ENCODE results near the gene NMT1. TPM values are rescaled to one million over a fixed set of nuclear protein-coding genes. Genes with fewer than 3 reads are reported as not detected.
A peak's percentile ranks its signal among the peaks of the same experiment; 100 is the strongest.

The NMT1 gene
- total RNA-seq (ENCODE audit: unreplicated experiment): 96.5 TPM
- long read RNA-seq, full-length matches to known transcripts: 4 of 16 reads
- long read RNA-seq, partial matches to known transcripts: 0 of 16 reads
- long read RNA-seq, other reads (novel, unspliced or antisense): 12 of 16 reads

- DNase-seq: peak; percentile 95
- peak; percentile 21 for TF ChIP-seq CTCF (IDR thresholded peaks at IDR 0.05; ENCODE audit: partially characterized antibody, unreplicated experiment)
- Mint-ChIP-seq H3K4me1 (ENCODE audit: low read depth, unreplicated experiment) (peaks cover 5% of the 10 kb centered on the region), H3K27ac (ENCODE audit: unreplicated experiment) (peak within 1 kb of the TSS; percentile 99), H3K4me3 (ENCODE audit: unreplicated experiment) (peak within 1 kb of the TSS; percentile 100), H3K27me3 (ENCODE audit: unreplicated experiment) (no peaks in the 10 kb centered on the region), H3K36me3 (ENCODE audit: unreplicated experiment) (no peaks in the 10 kb centered on the region), H3K9me3 (ENCODE audit: unreplicated experiment) (peaks cover 5% of the 10 kb centered on the region)
Measured at GRCh38 chr17:45060797-45061605, at the start of gene NMT1. NMT1 (plus strand) TSS chr17:45061317; CDS start chr17:45061330, 13 bp downstream.

- no peak for TF ChIP-seq CTCF (IDR thresholded peaks at IDR 0.05; ENCODE audit: partially characterized antibody, unreplicated experiment)
- no peaks in the 10 kb centered on the region for H3K36me3 Mint-ChIP-seq (ENCODE audit: unreplicated experiment)
Measured at GRCh38 chr17:45011767-45012166, 49.4 kb upstream of the NMT1 start.

GRCh38 chr17:45013021-45013997, 47.8 kb upstream of the NMT1 start:
- Mint-ChIP-seq H3K4me1 (ENCODE audit: low read depth, unreplicated experiment) (peaks cover 12% of the 10 kb centered on the region), H3K27me3 (ENCODE audit: unreplicated experiment) (peaks cover 13% of the 10 kb centered on the region), H3K36me3 (ENCODE audit: unreplicated experiment) (no peaks in the 10 kb centered on the region), H3K9me3 (ENCODE audit: unreplicated experiment) (peaks cover 4% of the 10 kb centered on the region), H3K27ac (ENCODE audit: unreplicated experiment) (peak overlapping the region; percentile 84), H3K4me3 (ENCODE audit: unreplicated experiment) (no peak overlapping the region)
- DNase-seq: no peak
- no peak for TF ChIP-seq CTCF (IDR thresholded peaks at IDR 0.05; ENCODE audit: partially characterized antibody, unreplicated experiment)

More at GRCh38 chr17:45011767-45012166, 49.4 kb upstream of the NMT1 start:
- DNase-seq: no peak
- Mint-ChIP-seq H3K27ac (ENCODE audit: unreplicated experiment) (no peak overlapping the region), H3K4me3 (ENCODE audit: unreplicated experiment) (no peak overlapping the region), H3K4me1 (ENCODE audit: low read depth, unreplicated experiment) (peaks cover 12% of the 10 kb centered on the region), H3K9me3 (ENCODE audit: unreplicated experiment) (peaks cover 6% of the 10 kb centered on the region), H3K27me3 (ENCODE audit: unreplicated experiment) (peaks cover 13% of the 10 kb centered on the region)

- Mint-ChIP-seq H3K27ac (ENCODE audit: unreplicated experiment) (no peak overlapping the region), H3K9me3 (ENCODE audit: unreplicated experiment) (peaks cover 6% of the 10 kb centered on the region), H3K27me3 (ENCODE audit: unreplicated experiment) (peaks cover 14% of the 10 kb centered on the region), H3K36me3 (ENCODE audit: unreplicated experiment) (no peaks in the 10 kb centered on the region), H3K4me1 (ENCODE audit: low read depth, unreplicated experiment) (peaks cover 23% of the 10 kb centered on the region), H3K4me3 (ENCODE audit: unreplicated experiment) (no peak overlapping the region)
- no peak for DNase-seq
- no peak for TF ChIP-seq CTCF (IDR thresholded peaks at IDR 0.05; ENCODE audit: partially characterized antibody, unreplicated experiment)
Measured at GRCh38 chr17:45016237-45016636, 44.9 kb upstream of the NMT1 start.
